ENCODE data around the gene FGD4.

DNA sequence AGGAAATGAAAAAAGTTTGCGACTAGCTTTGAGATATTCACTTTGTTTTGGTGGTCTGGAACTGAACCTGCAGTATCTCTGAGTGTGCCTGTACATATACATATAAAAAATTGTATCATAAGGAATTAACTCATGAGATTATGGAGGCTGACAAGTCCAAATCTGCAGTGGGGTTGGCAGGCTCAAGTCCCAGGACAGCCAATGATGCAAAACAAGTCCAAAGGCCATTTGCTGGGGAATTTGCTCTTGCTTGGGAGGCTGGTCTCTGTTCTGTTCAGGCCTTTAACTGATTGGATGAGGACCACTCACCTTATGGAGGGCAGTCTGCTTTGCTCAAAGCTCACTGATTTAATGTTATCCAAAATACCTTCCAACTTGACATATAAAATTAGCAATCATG is 66.8 kb downstream of the FGD4 start:
- TF ChIP-seq, protein P1, sequence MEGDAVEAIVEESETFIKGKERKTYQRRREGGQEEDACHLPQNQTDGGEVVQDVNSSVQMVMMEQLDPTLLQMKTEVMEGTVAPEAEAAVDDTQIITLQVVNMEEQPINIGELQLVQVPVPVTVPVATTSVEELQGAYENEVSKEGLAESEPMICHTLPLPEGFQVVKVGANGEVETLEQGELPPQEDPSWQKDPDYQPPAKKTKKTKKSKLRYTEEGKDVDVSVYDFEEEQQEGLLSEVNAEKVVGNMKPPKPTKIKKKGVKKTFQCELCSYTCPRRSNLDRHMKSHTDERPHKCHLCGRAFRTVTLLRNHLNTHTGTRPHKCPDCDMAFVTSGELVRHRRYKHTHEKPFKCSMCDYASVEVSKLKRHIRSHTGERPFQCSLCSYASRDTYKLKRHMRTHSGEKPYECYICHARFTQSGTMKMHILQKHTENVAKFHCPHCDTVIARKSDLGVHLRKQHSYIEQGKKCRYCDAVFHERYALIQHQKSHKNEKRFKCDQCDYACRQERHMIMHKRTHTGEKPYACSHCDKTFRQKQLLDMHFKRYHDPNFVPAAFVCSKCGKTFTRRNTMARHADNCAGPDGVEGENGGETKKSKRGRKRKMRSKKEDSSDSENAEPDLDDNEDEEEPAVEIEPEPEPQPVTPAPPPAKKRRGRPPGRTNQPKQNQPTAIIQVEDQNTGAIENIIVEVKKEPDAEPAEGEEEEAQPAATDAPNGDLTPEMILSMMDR (IDR thresholded peaks at IDR 0.05), result no peak
- no peak for TF ChIP-seq POLR2A (IDR thresholded peaks at IDR 0.05)
